ENCODE results near the gene HLA-DOA. TPM values are rescaled to one million over a fixed set of nuclear protein-coding genes. Genes with fewer than 3 reads are reported as not detected.

Gene HLA-DOA
- total RNA-seq (1.4 and 2.0 TPM in 2 replicates), polyA plus RNA-seq (0.79 and 0.83 TPM in 2 replicates)

DNA sequence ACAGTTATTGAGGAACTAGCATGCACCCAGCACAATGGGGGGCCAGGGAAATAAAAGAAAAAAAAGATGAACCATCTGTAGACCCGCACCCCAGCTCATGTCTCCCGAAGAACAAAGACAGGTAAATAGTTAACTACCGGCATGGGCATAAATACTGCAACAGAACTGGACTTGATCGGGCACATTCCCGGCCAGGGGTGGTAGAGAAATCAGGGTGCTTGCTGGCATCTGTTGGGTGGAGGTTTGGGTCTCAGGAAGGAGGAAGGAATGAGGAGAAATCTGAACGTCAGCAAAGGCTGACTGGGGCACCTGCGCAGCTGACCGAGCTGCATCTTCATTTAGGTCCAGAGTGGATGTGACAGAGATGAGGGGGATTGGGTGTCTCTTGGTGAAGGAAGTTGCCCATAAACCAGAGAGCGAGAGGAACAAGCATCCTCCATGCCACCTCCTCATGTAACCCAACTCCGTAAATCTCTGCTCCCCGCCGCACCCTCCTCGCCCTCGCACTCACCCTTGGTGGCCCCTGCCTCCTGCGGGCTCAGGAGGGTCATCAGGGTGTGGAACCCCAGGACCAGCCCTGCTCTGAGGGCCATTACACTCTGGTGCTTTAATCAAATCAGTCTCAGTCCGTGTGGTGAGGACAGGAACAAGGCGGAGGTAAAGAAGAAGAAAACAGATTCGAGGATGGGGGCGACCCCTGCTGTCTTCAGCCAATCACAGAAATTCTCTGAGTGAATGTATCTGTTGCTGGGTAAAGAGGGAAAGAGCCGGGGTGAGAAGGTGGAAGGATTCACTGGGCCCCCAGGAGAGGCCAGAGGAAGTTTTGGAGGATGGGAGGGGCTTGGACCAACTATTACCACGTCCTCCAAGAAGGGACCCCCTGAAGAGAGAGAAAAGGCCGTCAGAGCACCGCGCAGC is at the start of gene HLA-DOA:
TSS of gene HLA-DOA (minus strand) at position 648 of the 918 bp plus-strand sequence.
- H3K4me3 ChIP-seq: no peak within 1 kb of the TSS
- H2AFZ ChIP-seq: peak within 1 kb of the TSS; percentile 52
- no peaks in the 10 kb centered on the region for H3K79me2 ChIP-seq
- H3K27ac ChIP-seq: no peak within 1 kb of the TSS
- H4K20me1 ChIP-seq (ENCODE audit: insufficient read depth, poor library complexity, severe bottlenecking): no peaks in the 10 kb centered on the region
- no peaks in the 10 kb centered on the region for H3K9me2 ChIP-seq (replicated peaks; ENCODE audit: insufficient read depth)
- peak within 1 kb of the TSS; percentile 74 for H3K4me2 ChIP-seq
- H3K36me3 ChIP-seq (replicated peaks; ENCODE audit: insufficient read depth, low read depth): no peaks in the 10 kb centered on the region
- TF ChIP-seq EZH2 (IDR thresholded peaks at IDR 0.05; ENCODE audit: borderline replicate concordance) (no peak), EZH2phosphoT487 (IDR thresholded peaks at IDR 0.05; ENCODE audit: low read depth, severe bottlenecking, unreplicated experiment) (no peak)
- TF ChIP-seq, protein P1, sequence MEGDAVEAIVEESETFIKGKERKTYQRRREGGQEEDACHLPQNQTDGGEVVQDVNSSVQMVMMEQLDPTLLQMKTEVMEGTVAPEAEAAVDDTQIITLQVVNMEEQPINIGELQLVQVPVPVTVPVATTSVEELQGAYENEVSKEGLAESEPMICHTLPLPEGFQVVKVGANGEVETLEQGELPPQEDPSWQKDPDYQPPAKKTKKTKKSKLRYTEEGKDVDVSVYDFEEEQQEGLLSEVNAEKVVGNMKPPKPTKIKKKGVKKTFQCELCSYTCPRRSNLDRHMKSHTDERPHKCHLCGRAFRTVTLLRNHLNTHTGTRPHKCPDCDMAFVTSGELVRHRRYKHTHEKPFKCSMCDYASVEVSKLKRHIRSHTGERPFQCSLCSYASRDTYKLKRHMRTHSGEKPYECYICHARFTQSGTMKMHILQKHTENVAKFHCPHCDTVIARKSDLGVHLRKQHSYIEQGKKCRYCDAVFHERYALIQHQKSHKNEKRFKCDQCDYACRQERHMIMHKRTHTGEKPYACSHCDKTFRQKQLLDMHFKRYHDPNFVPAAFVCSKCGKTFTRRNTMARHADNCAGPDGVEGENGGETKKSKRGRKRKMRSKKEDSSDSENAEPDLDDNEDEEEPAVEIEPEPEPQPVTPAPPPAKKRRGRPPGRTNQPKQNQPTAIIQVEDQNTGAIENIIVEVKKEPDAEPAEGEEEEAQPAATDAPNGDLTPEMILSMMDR (IDR thresholded peaks at IDR 0.05; ENCODE audit: poor library complexity): no peak
- peak; percentile 49 for DNase-seq (ENCODE audit: low spot score)
- WGBS (ENCODE audit: low lambda C conversion rate, missing lambda C conversion rate): 27% methylated on average over 24 of the region's 24 CpGs
- H3K4me1 ChIP-seq (ENCODE audit: insufficient read depth): no peaks in the 10 kb centered on the region
- no peaks in the 10 kb centered on the region for H3K9me3 ChIP-seq (ENCODE audit: low read depth)
- H3K27me3 ChIP-seq: no peaks in the 10 kb centered on the region

DNA sequence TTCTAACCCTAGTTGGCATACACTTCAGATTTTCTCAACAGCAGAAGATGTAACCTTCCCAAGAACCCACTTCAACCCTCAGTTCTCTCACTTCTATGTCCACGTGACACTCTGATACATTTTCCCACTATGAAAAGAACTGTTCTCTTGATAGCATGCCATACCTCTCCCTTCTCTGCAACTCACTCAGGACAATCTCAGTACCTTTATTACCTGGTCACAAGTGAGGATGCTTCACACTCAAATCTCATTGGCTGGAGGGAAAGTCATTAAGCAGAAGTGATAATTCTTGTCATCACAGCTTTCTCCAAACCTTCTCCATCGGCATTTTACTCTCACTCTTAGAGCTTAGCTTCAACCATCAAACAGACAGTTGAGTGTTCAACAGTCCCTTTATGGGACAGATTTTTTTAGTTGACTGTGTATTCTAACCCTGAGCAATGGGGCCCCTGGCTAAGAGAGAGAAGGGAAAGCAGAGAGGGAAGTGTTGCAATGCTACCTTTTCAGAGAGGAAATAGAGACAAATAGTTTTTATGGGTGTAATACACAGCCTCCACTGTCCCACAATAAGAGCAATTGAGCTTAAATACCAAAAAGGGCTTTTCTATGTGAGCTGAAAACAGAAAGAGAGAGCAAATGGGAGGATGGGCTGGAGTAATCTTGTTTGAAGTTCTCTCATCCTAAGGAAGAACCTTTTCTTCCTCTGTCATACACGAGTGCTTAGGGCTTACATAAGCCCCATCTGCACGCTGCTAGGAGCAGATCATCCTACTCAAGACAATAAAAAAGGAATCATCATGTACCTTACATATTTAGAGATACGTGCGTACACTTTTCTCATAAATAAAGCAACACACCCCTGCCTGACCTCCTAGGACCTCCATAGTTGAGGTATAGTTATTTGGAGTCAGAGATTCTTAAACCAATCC is 48.1 kb upstream of the HLA-DOA start:
- Histone ChIP-seq H3K4me1 (ENCODE audit: insufficient read depth) (no peaks in the 10 kb centered on the region), H2AFZ (no peak overlapping the region), H3K9me2 (replicated peaks; ENCODE audit: insufficient read depth) (no peaks in the 10 kb centered on the region), H3K27ac (no peak overlapping the region), H3K4me2 (no peak overlapping the region), H3K27me3 (no peaks in the 10 kb centered on the region), H3K9me3 (ENCODE audit: low read depth) (no peaks in the 10 kb centered on the region), H3K36me3 (replicated peaks; ENCODE audit: insufficient read depth, low read depth) (no peaks in the 10 kb centered on the region), H3K4me3 (no peak overlapping the region), H4K20me1 (ENCODE audit: insufficient read depth, poor library complexity, severe bottlenecking) (no peaks in the 10 kb centered on the region), H3K79me2 (no peaks in the 10 kb centered on the region)
- WGBS (ENCODE audit: low lambda C conversion rate, missing lambda C conversion rate): 68% methylated on average over 6 of the region's 6 CpGs
- DNase-seq (ENCODE audit: low spot score): no peak
- TF ChIP-seq, protein P1 (IDR thresholded peaks at IDR 0.05; ENCODE audit: poor library complexity): no peak
- TF ChIP-seq EZH2phosphoT487 (IDR thresholded peaks at IDR 0.05; ENCODE audit: low read depth, severe bottlenecking, unreplicated experiment) (no peak), EZH2 (IDR thresholded peaks at IDR 0.05; ENCODE audit: borderline replicate concordance) (no peak)

GRCh38 chr6:33053230-33053629 is 43.8 kb upstream of the HLA-DOA start:
- peak; percentile 11 for DNase-seq (ENCODE audit: low spot score)
- Histone ChIP-seq H2AFZ (no peak overlapping the region), H3K27ac (no peak overlapping the region), H3K9me3 (ENCODE audit: low read depth) (no peaks in the 10 kb centered on the region), H3K27me3 (no peaks in the 10 kb centered on the region), H3K79me2 (no peaks in the 10 kb centered on the region), H4K20me1 (ENCODE audit: insufficient read depth, poor library complexity, severe bottlenecking) (no peaks in the 10 kb centered on the region), H3K4me1 (ENCODE audit: insufficient read depth) (no peaks in the 10 kb centered on the region), H3K4me2 (no peak overlapping the region), H3K36me3 (replicated peaks; ENCODE audit: insufficient read depth, low read depth) (no peaks in the 10 kb centered on the region), H3K9me2 (replicated peaks; ENCODE audit: insufficient read depth) (no peaks in the 10 kb centered on the region), H3K4me3 (no peak overlapping the region)
- 29% methylated on average over 4 of the region's 4 CpGs for WGBS (ENCODE audit: low lambda C conversion rate, missing lambda C conversion rate)
- TF ChIP-seq, protein P1 (IDR thresholded peaks at IDR 0.05; ENCODE audit: poor library complexity): no peak
- no peak for TF ChIP-seq EZH2phosphoT487 (IDR thresholded peaks at IDR 0.05; ENCODE audit: low read depth, severe bottlenecking, unreplicated experiment)
- TF ChIP-seq EZH2 (IDR thresholded peaks at IDR 0.05; ENCODE audit: borderline replicate concordance): no peak

Measured in hepatocyte (in vitro differentiated cells).